GM21786 (cell line): ENCODE data around the gene HMX1.

Source experiments
- ATAC-seq: cut with Tn5 transposase; IDR thresholded peaks from one replicate; pipeline ENCODE4 v1.9.1; 2021; ENCODE audit not compliant: unreplicated experiment

Gene HMX1

GRCh38 chr4:8820178-8821102 lies 51.2 kb downstream of the HMX1 start:
- no peak for ATAC-seq

GRCh38 chr4:8819473-8820177 lies 52.0 kb downstream of the HMX1 start:
- ATAC-seq = no peak

GRCh38 chr4:8819019-8819418 lies 52.6 kb downstream of the HMX1 start:
- no peak for ATAC-seq

DNA sequence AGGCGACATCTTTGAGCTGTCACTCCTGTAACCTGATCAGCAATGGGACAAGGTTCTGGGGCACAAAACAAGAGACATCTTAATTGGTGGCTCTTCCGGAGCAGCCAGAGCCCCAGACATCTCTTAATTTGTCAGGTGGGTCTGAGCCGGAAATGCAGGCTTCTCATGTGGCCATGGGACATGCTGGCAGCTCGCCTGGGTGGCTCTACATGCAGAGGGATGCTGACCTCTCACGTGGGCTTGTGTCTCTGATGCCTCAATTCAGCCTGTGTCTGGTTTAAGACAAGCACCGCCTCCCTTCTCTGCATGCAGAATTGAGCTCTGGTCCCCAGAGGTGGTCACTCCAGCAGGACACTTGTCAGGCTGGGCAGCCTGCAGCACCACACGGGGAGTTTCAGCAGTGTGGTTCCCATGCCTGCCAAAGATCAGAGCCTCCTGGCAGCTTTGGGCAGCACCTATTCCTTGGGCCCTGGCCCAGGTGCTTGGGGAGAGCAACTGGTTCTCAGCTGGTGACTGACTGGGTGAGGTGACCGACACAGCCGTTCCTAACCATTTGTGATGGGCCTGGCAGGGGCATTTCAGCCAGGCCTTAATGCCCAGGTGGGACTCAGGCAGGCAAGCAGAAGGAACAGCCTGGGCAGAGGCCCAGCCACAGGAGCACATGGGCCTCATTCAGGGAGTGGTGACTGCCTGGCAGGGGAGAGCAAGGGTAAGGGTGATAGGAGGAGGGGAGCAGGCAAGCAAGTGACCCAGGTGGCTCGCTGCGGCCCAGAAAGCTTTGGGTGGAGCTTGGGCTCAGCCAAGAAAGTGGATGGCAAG lies 53.4 kb downstream of the HMX1 start:
- no peak for ATAC-seq

GRCh38 chr4:8817813-8818062 lies 53.9 kb downstream of the HMX1 start:
- no peak for ATAC-seq

DNA sequence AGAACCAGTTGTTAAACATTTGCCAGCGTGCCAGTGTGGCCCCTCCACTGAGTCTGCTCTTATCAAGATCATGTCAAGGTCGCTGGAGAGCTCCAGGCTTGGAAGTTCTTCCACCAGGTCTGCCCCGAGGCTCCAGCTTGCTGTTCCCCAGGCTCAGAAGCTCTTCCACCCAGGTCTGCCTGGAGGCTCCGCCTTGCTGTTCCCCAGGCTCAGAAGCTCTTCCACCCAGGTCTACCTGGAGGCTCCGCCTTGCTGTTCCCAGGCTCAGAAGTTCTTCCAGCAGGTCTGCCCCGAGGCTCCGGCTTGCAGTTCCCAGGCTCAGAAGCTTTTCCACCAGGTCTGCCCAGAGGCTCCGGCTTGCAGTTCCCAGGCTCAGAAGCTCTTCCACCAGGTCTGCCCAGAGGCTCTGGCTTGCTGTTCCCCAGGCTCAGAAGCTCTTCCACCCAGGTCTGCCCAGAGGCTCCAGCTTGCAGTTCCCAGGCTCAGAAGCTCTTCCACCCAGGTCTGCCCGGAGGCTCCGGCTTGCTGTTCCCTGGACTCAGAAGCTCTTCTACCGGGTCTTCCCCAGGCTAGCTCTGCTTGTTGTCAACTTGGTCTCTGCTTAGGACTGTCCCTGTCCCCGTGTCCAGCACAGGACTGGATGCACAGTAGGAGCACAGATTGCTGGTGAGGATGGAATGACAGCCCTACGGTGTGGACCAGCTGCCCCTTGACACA lies 54.4 kb downstream of the HMX1 start:
- ATAC-seq = no peak
